Astrocyte (in vitro differentiated cells and primary cell): Measurements from ENCODE around the gene CSK.
A peak's percentile ranks its signal among the peaks of the same experiment; 100 is the strongest.

Source experiments
- EZH2 ChIP-seq: IDR thresholded peaks from 2 replicates; pipeline ENCODE4 v1.6.1; 2012; ENCODE audit warnings: mild to moderate bottlenecking, low read length, inconsistent platforms; ENCODE audit not compliant: insufficient read depth
- TF ChIP-seq, protein P1 (sequence below): IDR thresholded peaks from 2 replicates; pipeline ENCODE4 v1.5.1; 2011; ENCODE audit warnings: low read depth, mild to moderate bottlenecking, inconsistent platforms, low read length, moderate library complexity; ENCODE audit not compliant: insufficient read depth

DNA sequence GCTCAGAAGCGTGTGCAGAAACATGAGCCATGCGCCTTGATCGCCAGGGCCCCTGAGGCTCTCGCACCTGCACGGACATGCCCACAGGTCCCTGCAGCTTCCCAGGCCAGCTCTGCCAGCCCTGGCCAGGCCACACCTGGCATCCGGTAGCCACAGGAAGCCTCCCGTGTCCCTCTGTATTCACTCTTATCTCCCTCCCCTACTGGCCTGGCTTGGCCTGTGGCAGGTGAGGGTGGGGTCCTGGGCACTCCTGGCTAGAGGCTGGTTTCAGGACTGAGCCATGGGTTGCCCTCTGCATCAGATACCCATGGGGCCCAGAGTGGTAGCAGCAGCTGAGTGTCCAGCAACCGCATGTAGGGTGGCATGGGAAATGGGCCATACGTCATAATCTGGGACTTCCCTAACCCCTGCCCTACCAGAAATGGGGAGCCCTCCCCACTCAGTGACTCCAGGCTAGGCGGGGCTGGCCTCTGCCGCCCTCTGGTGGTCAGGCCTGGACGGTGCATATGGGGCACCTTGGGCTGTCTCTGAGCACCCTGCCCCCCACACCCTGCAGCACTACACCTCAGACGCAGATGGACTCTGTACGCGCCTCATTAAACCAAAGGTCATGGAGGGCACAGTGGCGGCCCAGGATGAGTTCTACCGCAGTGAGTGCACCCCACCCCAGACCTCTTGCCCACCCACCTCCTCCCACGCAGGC, 18.1 kb downstream of the CSK start:
- TF ChIP-seq, protein P1, sequence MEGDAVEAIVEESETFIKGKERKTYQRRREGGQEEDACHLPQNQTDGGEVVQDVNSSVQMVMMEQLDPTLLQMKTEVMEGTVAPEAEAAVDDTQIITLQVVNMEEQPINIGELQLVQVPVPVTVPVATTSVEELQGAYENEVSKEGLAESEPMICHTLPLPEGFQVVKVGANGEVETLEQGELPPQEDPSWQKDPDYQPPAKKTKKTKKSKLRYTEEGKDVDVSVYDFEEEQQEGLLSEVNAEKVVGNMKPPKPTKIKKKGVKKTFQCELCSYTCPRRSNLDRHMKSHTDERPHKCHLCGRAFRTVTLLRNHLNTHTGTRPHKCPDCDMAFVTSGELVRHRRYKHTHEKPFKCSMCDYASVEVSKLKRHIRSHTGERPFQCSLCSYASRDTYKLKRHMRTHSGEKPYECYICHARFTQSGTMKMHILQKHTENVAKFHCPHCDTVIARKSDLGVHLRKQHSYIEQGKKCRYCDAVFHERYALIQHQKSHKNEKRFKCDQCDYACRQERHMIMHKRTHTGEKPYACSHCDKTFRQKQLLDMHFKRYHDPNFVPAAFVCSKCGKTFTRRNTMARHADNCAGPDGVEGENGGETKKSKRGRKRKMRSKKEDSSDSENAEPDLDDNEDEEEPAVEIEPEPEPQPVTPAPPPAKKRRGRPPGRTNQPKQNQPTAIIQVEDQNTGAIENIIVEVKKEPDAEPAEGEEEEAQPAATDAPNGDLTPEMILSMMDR = peak; percentile 77
- no peak for TF ChIP-seq EZH2
